ENCODE data around the gene GOLT1B. TPM values are rescaled to one million over a fixed set of nuclear protein-coding genes. Genes with fewer than 3 reads are reported as not detected.

Gene GOLT1B
- polyA plus RNA-seq, 1 donor = 42.0 TPM

DNA sequence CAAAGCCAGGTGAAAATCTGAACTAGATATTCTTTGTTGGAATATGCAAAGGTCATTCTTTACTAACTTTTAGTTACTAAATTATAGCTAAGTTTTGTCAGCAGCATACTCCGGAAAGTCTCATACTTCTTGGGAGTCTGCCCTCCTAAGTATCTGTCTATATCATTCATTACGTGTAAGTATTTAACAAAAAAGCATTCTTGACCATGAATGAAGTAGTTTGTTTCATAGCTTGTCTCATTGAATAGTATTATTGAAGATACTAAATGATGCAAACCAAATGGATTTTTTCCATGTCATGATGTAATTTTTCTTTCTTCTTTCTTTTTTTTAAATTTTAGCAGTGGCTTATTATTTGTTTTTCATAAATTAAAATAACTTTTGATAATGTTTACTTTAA lies 14.7 kb downstream of the GOLT1B start:
- DNase-seq = no peak

DNA sequence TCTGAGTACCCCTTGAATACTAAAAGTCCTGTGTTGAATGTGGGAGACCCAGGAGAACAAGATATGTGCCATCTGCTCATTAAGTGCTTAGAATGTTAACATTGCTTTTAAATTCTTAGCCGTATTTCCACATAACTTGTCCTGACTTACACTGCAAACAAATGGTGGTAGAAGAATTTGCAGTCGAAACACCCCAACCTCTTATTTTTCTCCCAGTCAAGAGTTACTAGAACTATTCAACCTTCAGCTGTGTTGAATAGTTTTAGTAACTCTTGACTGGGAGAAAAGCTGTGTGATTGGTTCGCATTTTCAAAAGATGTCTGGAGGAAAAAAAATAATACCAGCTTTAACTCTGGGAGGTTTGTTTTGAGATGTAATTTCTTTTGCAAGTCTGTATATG lies 16.9 kb downstream of the GOLT1B start:
- DNase-seq = no peak

- DNase-seq = no peak
Measured at GRCh38 chr12:21521541-21521940, 20.0 kb downstream of the GOLT1B start.

DNA sequence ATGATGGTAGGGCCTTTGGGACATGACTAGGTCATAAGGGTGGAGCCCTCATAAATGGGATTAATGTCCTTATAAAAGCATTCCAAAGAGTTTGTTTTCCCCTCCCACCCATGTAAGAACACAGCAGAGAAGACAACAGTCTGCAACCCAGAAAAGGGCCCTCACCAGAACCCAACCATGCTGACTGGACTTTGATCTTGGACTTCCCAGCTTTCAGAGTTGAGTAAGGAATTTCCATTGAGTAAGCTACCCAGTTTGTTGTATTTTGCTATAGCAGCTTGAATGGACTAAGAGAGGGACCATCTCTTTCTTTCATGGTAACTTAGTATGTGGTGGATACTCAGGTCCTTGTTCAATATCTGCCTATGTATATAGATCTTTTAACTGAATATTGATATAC lies 21.6 kb downstream of the GOLT1B start:
- DNase-seq = no peak

- no peak for DNase-seq
Measured at GRCh38 chr12:21526053-21526452, 24.5 kb downstream of the GOLT1B start, which contains the start of gene SPX. SPX (plus strand) TSS chr12:21526296; CDS start chr12:21526473, 177 bp downstream.

DNA sequence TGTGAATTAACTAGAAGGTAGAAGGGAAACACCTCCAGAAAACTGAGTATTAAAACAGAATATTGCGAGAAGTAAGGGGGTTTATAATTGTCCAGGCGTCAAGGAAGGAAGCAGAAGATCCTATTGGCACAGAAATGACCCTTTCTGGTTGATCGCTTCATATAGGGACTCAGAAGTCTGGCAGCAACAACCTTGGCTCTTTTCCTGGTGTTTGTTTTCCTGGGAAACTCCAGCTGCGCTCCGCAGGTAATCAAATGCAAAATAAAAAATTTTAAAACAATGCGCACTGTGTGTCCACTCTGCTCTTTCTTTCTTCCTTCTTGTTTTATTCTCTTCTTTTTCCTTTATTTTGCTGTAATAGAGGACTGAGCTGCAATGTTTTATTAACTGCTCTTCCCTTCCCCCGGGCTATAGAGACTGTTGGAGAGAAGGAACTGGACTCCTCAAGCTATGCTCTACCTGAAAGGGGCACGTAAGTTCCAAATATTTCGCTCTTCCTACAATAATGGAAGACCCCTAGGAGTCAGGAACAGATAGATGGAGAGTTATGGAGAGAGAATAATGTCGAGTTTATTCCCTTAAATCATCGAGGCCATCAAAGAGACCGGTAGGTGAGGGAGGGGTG lies 25.2 kb downstream of the GOLT1B start:
- no peak for DNase-seq

DNA sequence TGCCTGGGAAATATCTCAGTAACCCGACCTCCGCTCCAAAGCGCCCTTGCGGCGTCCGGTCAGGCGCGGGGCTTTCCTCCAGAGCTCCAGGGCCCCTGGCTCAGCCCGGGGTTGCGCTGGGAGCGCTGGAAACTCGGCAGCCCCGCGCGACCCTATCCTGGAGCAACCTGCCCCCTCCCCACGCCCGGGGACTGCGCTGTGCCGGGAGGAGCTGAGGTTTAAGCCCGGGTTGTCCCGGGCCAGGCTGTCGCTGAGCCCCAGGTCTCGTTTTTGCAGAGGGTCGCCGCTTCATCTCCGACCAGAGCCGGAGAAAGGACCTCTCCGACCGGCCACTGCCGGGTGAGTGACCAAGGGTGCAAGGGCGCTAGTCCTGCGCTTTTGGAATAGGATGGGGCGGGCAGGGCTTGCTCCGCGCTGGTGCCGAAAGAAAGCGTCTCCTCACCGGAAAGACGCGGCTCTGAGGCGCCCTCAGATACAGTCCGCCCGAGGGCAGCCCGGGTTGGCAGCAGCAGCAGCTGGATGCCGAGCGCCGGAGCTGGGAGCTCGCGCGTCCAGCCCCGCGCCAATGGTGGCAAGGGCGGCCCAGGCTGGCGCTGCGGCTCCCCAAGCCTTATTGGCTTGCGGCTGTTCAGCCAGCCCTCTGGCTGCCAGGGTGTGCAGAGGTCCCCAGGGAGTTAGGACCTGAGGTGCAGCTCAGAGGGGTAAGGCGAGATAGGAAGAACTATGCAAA lies 26.0 kb downstream of the GOLT1B start:
- peak; percentile 43 for DNase-seq

- peak; percentile 43 for DNase-seq
Measured at GRCh38 chr12:21528953-21529352, 27.4 kb downstream of the GOLT1B start.

- DNase-seq = no peak
Measured at GRCh38 chr12:21529456-21529855, 27.9 kb downstream of the GOLT1B start.

DNA sequence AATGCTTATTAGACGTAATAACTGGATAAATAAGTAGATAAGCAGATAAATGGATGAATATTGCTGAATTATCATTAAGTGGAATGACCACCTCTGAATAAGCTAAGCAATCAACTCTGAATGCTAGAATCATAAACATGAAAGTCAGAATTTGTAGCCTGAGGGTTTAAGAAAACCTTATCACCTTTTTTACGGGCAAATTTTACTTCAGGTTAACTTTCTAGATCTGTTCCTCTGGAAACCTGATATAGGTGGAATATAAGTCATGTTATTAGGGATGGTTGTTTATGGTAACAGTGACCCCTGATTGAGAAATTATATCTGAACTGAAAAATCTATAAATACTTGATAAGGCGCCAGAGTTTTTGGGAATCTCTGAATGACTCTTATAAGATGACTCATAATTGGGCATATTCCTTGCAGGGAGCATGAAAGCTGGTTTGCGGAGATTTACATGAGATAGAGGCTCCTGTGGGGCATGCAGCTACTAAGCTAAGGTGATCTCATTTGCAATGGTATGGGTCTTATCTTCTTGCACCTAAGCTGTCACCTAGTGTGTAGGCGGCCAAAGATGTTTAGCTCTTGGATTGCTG lies 36.6 kb downstream of the GOLT1B start:
- no peak for DNase-seq

DNA sequence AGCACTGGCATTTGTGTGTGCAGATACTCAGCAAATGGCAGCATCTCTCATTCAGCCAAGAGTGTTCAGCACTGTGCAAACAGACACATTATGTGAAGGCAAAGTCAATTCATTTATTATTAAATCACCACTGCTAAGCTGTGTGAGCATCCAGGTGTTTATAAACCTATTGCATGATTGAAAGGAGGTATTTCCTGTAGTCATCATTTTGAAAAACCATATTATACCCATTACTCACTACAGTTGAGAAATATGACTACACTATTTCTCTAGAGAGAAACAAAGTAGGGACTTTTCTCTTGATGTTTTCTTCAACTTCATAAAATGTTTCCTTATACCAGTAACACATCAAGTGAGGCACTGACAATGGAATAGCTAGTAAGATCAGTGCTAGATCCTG lies 38.2 kb downstream of the GOLT1B start:
- no peak for DNase-seq

DNA sequence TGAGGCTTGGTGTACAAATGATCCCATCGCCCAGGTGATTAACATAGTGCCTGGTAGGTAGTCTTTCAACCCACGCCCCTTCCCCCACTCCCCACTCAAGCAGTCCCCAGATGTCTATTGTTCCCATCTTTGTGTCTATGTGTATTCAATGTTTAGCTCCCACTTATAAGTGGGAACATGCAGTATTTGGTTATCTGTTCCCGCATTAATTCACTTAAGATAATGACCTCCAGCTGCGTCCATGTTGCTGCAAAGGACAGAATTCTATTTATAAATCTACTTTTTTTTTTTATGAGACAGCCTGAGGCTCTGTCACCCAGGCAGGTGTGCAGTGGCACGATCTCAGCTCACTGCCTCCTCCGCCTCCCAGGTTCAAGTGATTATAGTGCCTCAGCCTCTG lies 40.2 kb downstream of the GOLT1B start:
- DNase-seq = no peak

- DNase-seq = no peak
Measured at GRCh38 chr12:21542403-21542802, 40.8 kb downstream of the GOLT1B start.

DNA sequence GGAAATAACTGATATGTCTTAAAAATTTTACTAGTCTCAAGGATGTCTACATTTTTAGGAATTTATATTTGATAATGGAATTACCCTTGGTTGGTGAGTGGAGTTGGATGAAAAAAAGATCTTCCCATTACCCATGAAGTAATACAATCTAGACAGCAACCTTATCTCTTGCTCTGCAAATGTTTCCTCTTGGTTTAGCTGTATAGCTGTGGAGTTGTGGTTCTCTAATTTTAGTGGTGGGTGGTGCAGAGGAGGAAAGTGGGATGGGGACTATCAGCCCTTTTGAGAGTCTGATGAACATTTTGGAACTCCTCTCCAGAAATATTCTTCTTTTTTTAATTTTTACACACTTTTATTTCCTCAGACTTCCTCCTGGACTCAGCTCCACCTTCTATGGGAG lies 41.6 kb downstream of the GOLT1B start:
- DNase-seq = no peak

DNA sequence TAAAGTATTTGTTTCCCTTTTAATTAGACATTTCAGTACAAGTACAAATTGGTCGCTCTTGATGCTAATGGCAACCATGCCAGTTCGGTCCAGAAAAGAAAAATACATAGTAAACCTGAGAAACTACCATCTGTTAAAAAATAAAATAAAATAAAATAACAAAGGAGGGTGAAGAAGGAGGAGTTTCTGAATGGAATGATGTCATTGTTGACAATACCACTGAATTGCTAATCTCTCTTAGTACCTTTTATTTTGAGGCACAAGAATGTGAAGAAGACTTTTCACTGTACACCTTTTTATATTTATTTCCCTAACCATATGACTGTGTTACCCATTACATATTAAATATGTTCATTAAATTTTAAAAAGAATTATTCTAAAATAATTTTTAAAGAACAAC lies 44.0 kb downstream of the GOLT1B start:
- DNase-seq = no peak

GRCh38 chr12:21546716-21547115 lies 45.1 kb downstream of the GOLT1B start:
- DNase-seq = no peak

GRCh38 chr12:21547437-21547836 lies 45.8 kb downstream of the GOLT1B start:
- DNase-seq = no peak

DNA sequence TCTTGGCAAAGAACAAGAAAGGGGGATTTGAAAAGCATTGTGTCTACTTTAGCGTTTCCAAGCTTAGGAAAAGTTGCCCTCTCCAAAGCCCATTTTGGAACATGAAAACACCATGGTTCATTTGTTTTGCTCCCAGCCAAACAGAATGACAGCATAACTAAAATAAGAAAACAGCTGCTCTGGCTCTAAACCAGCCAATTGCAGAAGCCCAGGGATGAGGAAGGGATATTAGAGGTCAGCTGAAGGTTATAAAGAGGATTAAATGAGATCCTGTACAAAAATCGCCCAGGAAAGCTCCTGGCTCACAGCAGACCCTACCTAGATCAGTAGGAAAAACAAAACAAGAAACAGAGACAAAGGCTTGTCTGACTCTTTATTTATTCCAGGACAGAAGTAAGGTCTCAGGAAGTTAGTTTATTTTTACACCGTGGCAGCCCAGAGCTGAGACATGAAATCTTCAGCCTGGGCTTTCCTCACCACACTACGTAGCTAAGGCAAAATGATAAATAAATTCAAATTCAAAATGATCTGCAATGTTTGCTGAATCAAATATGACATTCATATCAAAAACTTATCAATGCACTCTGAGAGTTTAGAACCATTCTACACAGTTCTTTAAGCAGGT lies 50.4 kb downstream of the GOLT1B start:
- no peak for DNase-seq

DNA sequence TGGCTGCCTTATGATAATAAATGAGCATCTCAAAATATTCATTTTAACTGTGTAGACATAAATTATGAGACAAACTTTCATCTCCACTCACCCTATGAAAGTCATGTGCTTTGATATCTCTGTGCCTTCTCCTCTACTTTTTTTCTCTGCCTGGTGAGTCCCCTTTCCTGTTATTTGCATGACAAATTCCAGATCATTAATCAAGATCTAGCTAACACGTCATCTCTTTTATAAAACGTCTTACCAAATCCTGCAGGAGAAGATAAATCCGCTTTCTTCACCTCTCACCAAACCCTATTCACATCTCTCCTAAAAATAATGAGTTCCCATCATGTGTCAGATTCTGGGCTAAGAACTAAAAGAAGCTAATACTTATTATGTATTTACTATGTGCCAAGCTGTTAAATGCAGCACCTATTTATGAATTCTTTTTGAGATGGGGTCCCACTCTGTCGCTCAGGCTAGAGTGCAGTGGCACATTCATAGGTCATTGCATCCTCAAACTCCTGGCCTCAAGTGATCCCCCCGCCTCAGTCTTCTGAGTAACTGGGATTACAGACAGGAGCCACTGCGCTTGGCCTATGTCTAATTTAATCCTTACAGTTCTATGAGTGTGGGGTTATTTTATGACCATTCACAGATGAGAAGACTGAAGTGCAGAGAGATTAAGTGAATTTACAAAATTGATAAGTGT lies 51.2 kb downstream of the GOLT1B start:
- DNase-seq = no peak

GRCh38 chr12:21553329-21553675 lies 51.7 kb downstream of the GOLT1B start:
- DNase-seq = no peak

- DNase-seq = no peak
Measured at GRCh38 chr12:21558100-21558679, 56.6 kb downstream of the GOLT1B start.
